Suprapubic skin (tissue), 4 donors: ENCODE data around the gene DDO.

ENCODE experiments used
- EP300 ChIP-seq: sonication (generic); formaldehyde crosslinking; IDR thresholded peaks from one replicate; pipeline ENCODE4 v1.6.1; 2017; ENCODE audit warnings: antibody characterized with exemption
- POLR2A ChIP-seq, 2 donors: fragments of 450-650 bp; IDR thresholded peaks; one replicate each; pipeline ENCODE4 v1.6.1; 2017; ENCODE audit warnings: antibody characterized with exemption in 2 of 2, mild to moderate bottlenecking in 2 of 2, moderate library complexity in 2 of 2
- POLR2AphosphoS5 ChIP-seq, 3 donors: sonication (generic); formaldehyde crosslinking; IDR thresholded peaks; one replicate each; pipeline ENCODE4 v1.6.1; 2017; ENCODE audit warnings: antibody characterized with exemption in 3 of 3
- TF ChIP-seq, protein P1 (sequence below), 2 donors: fragments of 200-600 bp in 1 of 2; fragments of 450-650 bp in 1 of 2; sonication (generic) in 1 of 2; IDR thresholded peaks; one replicate each; pipeline ENCODE4 v1.5.1; 2016 to 2019; ENCODE audit warnings: antibody characterized with exemption in 2 of 2, mild to moderate bottlenecking in 1 of 2, moderate library complexity in 1 of 2

- TF ChIP-seq, protein P1, sequence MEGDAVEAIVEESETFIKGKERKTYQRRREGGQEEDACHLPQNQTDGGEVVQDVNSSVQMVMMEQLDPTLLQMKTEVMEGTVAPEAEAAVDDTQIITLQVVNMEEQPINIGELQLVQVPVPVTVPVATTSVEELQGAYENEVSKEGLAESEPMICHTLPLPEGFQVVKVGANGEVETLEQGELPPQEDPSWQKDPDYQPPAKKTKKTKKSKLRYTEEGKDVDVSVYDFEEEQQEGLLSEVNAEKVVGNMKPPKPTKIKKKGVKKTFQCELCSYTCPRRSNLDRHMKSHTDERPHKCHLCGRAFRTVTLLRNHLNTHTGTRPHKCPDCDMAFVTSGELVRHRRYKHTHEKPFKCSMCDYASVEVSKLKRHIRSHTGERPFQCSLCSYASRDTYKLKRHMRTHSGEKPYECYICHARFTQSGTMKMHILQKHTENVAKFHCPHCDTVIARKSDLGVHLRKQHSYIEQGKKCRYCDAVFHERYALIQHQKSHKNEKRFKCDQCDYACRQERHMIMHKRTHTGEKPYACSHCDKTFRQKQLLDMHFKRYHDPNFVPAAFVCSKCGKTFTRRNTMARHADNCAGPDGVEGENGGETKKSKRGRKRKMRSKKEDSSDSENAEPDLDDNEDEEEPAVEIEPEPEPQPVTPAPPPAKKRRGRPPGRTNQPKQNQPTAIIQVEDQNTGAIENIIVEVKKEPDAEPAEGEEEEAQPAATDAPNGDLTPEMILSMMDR (IDR thresholded peaks at IDR 0.05), result no peak
- TF ChIP-seq POLR2A (IDR thresholded peaks at IDR 0.05) (no peak), POLR2AphosphoS5 (IDR thresholded peaks at IDR 0.05) (no peak), EP300 (no peak)
These were observed 58.6 kb downstream of the DDO start for GRCh38 chr6:110356778-110357177.
